DOHH2 (cell line): Measurements from ENCODE around the gene CPNE9.

Source experiments
- EZH2phosphoT487 ChIP-seq: fragments of 200-600 bp; sonication (generic); IDR thresholded peaks from 2 replicates; pipeline ENCODE4 v1.6.1; 2017; ENCODE audit warnings: borderline replicate concordance, mild to moderate bottlenecking, antibody characterized with exemption, low read length, moderate library complexity, mixed read lengths
- TF ChIP-seq, protein P1 (sequence below): fragments of 200-600 bp; sonication (generic); IDR thresholded peaks from one replicate; pipeline ENCODE4 v1.5.1; 2014; ENCODE audit warnings: antibody characterized with exemption, mild to moderate bottlenecking, low read depth, low read length; ENCODE audit not compliant: poor library complexity, severe bottlenecking

DNA sequence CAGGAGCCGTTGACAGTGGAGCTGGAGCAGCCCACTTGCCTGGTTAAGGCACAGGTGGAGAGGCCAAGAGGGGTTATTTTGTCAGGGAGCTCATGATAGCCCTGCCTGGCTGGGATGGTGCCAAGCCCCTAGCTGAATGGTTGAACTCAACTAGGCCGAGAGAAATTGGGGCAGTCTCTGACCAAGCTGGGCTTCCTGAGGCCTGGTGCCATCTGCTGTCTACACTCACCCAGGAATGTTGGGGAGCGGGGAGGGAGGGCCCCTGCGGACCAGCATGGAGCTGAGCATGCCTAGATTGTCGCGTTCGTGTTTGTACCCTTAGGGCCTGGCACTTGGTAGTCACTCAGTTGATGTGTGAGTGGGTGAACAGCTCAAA lies 29.1 kb downstream of the CPNE9 start:
- TF ChIP-seq, protein P1, sequence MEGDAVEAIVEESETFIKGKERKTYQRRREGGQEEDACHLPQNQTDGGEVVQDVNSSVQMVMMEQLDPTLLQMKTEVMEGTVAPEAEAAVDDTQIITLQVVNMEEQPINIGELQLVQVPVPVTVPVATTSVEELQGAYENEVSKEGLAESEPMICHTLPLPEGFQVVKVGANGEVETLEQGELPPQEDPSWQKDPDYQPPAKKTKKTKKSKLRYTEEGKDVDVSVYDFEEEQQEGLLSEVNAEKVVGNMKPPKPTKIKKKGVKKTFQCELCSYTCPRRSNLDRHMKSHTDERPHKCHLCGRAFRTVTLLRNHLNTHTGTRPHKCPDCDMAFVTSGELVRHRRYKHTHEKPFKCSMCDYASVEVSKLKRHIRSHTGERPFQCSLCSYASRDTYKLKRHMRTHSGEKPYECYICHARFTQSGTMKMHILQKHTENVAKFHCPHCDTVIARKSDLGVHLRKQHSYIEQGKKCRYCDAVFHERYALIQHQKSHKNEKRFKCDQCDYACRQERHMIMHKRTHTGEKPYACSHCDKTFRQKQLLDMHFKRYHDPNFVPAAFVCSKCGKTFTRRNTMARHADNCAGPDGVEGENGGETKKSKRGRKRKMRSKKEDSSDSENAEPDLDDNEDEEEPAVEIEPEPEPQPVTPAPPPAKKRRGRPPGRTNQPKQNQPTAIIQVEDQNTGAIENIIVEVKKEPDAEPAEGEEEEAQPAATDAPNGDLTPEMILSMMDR = no peak
- TF ChIP-seq EZH2phosphoT487 = no peak
